Thoracic aorta (tissue), 2 donors: ENCODE data around the gene SPECC1L. TPM values are rescaled to one million over a fixed set of nuclear protein-coding genes. Genes with fewer than 3 reads are reported as not detected.
A peak's percentile ranks its signal among the peaks of the same experiment; 100 is the strongest.

Experiments
- ATAC-seq: fragments of 150-250 bp; one replicate; pipeline ENCODE4 v1.8.0; 2017; ENCODE audit warnings: low read depth; ENCODE audit not compliant: insufficient number of reproducible peaks, low FRiP score
- DNase-seq: peaks from one replicate; pipeline ENCODE4 v3.0.0-alpha.2; 2020; ENCODE audit warnings: low spot score
- H3K27ac ChIP-seq, 2 donors: fragments of 200-600 bp; sonication (generic); 1 replicate in 1 of 2; 2 replicates in 1 of 2; pipeline ENCODE4 v1.5.1; 2016; ENCODE audit warnings: mild to moderate bottlenecking in 2 of 2, moderate library complexity in 2 of 2
- H3K27me3 ChIP-seq: fragments of 200-600 bp; sonication (generic); replicated peaks from 2 replicates; pipeline ENCODE4 v1.6.0; 2016; ENCODE audit warnings: mild to moderate bottlenecking; ENCODE audit not compliant: insufficient read depth
- H3K36me3 ChIP-seq: fragments of 200-600 bp; sonication (generic); one replicate; pipeline ENCODE4 v1.5.1; 2016
- H3K4me1 ChIP-seq, 2 donors: fragments of 200-600 bp; sonication (generic); 1 replicate in 1 of 2; 2 replicates in 1 of 2; pipeline versions ENCODE4 v1.5.1 to v1.6.0; 2016; ENCODE audit warnings: low read depth in 2 of 2, mild to moderate bottlenecking in 1 of 2; ENCODE audit not compliant: control insufficient read depth in 1 of 2
- H3K4me3 ChIP-seq: fragments of 200-600 bp; sonication (generic); 2 replicates; pipeline ENCODE4 v1.5.1; 2016; ENCODE audit warnings: mild to moderate bottlenecking
- H3K9me3 ChIP-seq: fragments of 200-600 bp; sonication (generic); 2 replicates; pipeline ENCODE4 v1.5.1; 2016
- CTCF ChIP-seq: fragments of 200-600 bp; sonication (generic); IDR thresholded peaks from one replicate; pipeline ENCODE4 v1.5.1; 2019; ENCODE audit warnings: antibody characterized with exemption
- total RNA-seq, 2 donors: library from RNA; depleted of rRNA; stranded (reverse); fragments of >200 nt; gene quantifications; one replicate each; pipeline versions ENCODE4 v1.1.0 to v1.2.3, GENCODE V29; 2016

The SPECC1L gene
- total RNA-seq, 2 donors from 2014 or later = 49.4 to 50.0 TPM

- no peak for DNase-seq
- no peak for ATAC-seq
- no peaks in the 10 kb centered on the region for H3K9me3 ChIP-seq
- H3K27ac ChIP-seq = peak overlapping the region; percentile 64 to 78
- H3K36me3 ChIP-seq = no peaks in the 10 kb centered on the region
- no peaks in the 10 kb centered on the region for H3K27me3 ChIP-seq
- peaks cover 27 to 41% of the 10 kb centered on the region in 2 donors for H3K4me1 ChIP-seq
- H3K4me3 ChIP-seq = no peak overlapping the region
- TF ChIP-seq CTCF = no peak
Observed at GRCh38 chr22:24390576-24390975, 119.9 kb downstream of the SPECC1L start.

GRCh38 chr22:24391836-24392217 lies 121.2 kb downstream of the SPECC1L start:
- no peak for DNase-seq
- peak overlapping the region; percentile 64 to 78 for H3K27ac ChIP-seq
- peaks cover 27 to 41% of the 10 kb centered on the region in 2 donors for H3K4me1 ChIP-seq
- no peaks in the 10 kb centered on the region for H3K27me3 ChIP-seq
- peaks cover 3% of the 10 kb centered on the region for H3K36me3 ChIP-seq
- ATAC-seq = no peak
- no peak overlapping the region for H3K4me3 ChIP-seq
- no peaks in the 10 kb centered on the region for H3K9me3 ChIP-seq
- TF ChIP-seq CTCF = no peak

- TF ChIP-seq CTCF = no peak
- Histone ChIP-seq H3K9me3 (no peaks in the 10 kb centered on the region), H3K4me3 (no peak overlapping the region), H3K27me3 (no peaks in the 10 kb centered on the region), H3K27ac (peak overlapping the region; percentile 64 to 78), H3K36me3 (peaks cover 8% of the 10 kb centered on the region), H3K4me1 (peaks cover 27 to 41% of the 10 kb centered on the region in 2 donors)
- DNase-seq (no peak), ATAC-seq (no peak)
Observed at GRCh38 chr22:24392218-24392931, 121.7 kb downstream of the SPECC1L start.

- H3K27me3 ChIP-seq = no peaks in the 10 kb centered on the region
- peak overlapping the region in 1 of 2 donors; percentile 2 for H3K27ac ChIP-seq
- peaks cover 27 to 41% of the 10 kb centered on the region in 2 donors for H3K4me1 ChIP-seq
- no peaks in the 10 kb centered on the region for H3K9me3 ChIP-seq
- ATAC-seq = no peak
- H3K4me3 ChIP-seq = no peak overlapping the region
- peaks cover 8% of the 10 kb centered on the region for H3K36me3 ChIP-seq
- no peak for TF ChIP-seq CTCF
- no peak for DNase-seq
Observed at GRCh38 chr22:24393012-24393559, 122.5 kb downstream of the SPECC1L start.

- no peak for TF ChIP-seq CTCF
- no peak for ATAC-seq
- H3K4me1 ChIP-seq = peaks cover 27 to 38% of the 10 kb centered on the region in 2 donors
Observed at GRCh38 chr22:24393848-24394247, 123.2 kb downstream of the SPECC1L start.

More at GRCh38 chr22:24393848-24394247, 123.2 kb downstream of the SPECC1L start:
- Histone ChIP-seq H3K27me3 (no peaks in the 10 kb centered on the region), H3K27ac (no peak overlapping the region), H3K9me3 (no peaks in the 10 kb centered on the region), H3K36me3 (peaks cover 8% of the 10 kb centered on the region), H3K4me3 (no peak overlapping the region)
- no peak for DNase-seq
